ENCODE results near the gene TOR3A.

Gene TOR3A

DNA sequence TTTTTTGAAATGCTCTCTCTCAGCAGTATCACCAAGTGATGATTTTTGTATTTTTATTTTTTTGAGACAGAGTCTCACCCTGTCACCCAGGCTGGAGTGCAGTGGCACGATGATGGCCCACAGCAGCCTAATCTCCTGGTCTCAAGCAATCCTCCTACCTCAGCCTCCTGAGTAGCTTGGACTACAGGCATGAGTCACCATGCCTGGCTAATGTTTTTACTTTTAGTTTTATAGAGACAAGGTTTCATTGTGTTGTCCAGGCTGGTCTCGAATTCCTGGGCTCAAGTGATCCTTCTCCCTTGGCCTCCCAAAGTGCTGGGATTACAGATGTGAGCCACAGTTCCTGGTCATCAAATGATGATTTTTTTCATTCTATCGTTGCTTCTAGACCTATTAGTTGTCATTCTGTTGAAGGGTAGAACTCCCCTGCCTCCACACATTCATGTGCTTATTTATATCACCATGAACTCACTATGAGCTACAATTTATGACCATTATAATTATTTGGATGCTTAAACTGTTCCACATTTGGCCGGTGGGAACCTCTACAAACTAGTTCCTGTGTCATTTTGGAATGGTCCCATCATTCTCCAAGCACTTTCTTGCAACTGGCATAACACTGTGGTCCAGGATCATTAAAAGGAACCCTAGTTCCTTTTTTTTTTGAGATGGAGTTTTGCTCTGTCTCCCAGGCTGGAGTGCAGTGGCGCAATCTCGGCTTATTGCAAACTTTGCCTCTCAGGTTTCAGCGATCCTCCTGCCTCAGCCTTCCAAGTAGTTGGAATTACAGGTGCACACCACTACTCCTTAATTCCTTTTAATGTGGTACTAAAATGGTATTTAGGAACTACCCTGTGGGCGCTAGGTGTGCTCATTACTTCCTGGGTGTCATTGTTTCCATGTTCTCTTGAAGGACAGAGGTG is 20.2 kb upstream of the TOR3A start:
- DNase-seq (ENCODE audit: low read depth in 2 of 2, low spot score in 1 of 2) = no peak

DNA sequence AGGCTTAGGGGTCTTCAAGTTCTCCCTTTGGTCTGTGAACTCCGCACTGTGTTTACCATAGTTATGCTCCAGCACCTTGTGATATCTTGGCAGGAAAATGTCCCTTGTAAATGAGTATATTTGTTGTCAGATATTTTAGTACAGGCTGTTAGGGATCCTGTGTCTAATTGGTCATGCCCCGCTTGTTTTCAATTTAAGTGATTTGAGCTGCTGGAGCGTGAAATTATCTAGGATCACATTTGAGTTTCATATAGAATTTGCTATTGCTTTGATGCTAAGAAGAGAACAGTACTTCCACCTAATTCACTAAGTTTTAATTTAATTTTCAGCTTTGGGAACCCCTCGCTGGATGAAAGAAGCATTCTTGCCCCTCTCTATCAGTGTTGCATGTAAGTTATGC is 15.4 kb upstream of the TOR3A start:
- DNase-seq (ENCODE audit: low read depth in 2 of 2, low spot score in 1 of 2) = no peak

DNA sequence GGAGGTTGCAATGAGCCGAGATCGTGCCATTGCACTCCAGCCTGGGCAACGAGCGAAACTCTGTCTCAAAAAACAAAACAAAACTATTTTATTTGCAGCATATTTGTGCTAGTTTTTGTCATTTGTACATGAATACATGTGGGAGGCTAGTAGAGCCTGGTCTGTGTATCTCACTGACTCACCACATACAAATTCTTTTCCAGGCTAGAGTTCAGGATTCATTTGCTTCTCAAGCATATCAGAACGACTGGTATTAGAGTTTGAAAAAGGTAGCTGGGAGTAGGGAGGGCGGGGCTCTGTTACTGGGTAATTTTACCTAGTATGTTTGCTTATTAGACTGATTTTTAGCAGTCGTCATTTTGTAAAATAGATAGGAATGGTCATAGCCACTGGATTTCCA is 4.5 kb upstream of the TOR3A start:
- no peak for DNase-seq (ENCODE audit: low read depth in 2 of 2, low spot score in 1 of 2)

DNA sequence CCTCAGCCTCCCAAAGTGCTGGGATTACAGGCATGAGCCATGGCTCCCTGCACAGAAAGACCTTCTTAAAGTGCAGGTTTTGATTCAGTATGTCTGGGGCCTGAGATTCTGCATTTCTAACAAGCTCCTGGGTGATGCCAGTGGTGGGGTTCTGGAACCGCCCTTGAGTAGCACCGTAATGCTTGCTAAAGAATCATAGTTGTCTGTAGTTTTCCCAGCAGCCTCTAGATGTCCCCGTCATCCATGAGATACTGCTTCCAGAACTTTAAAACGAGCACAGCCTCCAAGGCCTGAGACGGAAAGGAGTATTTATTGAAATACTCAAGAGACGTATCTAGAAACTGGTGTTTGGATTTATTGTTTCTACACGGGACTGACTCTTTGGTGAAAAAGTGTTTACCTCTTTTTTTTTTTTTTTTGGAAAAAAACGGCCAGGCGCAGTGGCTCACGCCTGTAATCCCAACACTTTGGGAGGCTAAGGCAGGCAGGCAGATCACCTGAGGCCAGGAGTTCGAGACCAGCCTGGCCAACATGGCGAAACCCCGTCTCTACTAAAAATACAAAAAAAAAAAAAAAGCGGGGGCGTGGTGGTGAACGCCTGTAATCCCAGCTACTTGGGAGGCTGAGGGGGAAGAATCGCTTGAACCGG is 2.6 kb upstream of the TOR3A start:
- no peak for DNase-seq (ENCODE audit: low read depth in 2 of 2, low spot score in 1 of 2)

DNA sequence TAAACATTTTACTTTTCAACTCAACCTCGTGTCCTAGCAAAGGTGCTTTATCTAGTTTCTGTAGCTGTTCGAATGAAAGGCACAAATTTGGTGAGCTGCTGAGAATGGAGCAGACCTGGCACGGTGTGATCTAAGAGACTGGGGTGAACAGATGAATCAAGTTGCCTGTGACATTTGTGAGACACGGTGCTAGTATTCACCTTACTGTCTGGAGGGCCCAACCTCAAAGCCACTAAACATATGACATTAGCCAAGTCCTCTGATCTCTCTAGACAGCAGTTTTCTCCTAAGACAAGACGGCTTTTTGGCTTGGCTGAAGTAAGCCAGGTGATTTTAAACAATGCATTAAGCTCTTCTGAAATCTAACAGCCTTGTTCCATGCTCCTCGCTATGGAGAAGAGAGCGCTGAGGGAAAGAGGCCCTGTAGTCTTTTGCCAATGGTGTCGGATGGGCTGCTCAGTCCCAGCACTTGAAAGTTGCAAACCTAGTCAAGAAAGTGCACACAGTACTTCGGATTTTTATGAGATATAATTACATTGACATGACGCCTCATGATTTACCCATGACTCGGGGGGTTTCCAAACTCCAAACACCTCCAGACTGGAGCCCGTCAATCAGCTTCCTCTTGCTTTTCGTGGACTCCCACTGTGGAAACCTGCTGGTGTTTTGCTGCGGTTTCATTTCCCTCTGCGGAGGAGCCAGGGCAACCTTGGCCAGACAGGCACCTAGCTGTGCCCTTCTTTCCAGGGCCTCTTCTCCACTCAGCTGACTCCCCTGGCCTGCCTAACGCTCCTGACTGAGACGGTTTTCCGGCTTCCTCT is 794 bp upstream of the TOR3A start:
- DNase-seq (ENCODE audit: low read depth in 2 of 2, low spot score in 1 of 2) = no peak

DNA sequence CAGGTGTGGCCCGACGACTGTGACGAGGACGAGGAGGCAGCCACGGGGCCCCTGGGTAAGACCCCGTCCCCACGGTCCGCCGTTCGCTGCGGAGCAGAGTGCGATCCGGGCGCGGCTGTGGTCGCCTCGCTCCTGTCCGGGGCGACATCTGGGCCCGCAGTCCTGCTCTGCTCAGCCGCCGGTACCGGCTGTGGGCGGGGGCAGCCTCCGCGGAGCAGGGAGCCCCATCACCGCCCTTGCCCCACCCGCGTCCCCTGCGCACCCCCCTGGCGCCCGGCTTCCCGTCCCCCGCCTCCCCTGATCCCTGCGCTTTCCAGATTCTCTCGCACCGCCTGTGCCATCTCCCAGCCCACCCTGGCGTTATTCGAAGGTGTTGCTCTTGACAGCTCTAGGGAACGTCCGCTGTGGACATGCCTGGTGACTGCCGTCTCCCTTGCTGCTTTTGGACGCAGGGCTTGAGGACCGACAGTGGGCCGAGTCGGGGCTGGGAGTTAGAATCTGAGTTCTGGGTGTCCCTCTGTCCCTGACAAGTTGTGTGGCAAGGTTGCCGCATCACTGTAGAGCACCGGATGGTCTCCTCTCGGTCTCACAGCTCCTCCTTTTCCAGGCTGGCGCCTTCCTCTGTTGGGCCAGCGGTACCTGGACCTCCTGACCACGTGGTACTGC is 596 bp downstream of the TOR3A start:
- no peak for DNase-seq (ENCODE audit: low read depth in 2 of 2, low spot score in 1 of 2)

DNA sequence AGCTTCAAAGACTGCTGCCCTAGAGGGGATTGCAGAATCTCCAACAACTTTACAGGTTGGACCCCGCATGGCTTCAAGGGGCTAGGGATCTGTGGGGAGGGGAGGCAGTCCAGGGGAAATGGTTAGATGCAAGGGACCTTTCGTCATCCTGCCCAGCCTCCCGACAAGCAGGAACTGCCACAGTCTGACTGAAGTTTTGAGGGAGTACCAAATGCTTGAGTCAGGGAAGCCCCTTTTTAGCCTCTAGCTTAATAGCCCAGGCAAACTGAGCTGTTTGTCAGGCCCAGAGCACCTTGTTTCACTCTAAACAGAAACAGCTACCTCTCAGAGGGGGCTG is 1.1 kb downstream of the TOR3A start:
- DNase-seq (ENCODE audit: low read depth in 2 of 2, low spot score in 1 of 2) = no peak

DNA sequence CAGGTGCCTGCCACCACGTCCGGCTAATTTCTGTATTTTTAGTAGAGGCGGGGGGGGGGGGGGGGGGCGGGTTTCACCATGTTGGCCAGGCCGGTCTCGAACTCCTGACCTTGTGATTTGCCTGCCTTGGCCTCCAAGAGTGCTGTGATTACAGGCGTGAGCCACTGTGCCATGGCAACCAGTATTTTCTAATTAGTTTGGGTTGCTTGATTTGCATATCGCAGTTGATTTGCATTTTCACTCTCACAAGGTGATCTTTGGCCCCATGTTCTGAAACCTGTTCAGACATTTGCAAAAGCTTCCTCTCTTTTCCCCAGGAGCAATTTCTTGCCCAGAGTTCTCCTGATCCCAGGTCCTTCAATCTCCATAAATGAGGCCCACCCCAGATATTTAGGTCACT is 1.7 kb downstream of the TOR3A start:
- DNase-seq (ENCODE audit: low read depth in 2 of 2, low spot score in 1 of 2) = no peak

DNA sequence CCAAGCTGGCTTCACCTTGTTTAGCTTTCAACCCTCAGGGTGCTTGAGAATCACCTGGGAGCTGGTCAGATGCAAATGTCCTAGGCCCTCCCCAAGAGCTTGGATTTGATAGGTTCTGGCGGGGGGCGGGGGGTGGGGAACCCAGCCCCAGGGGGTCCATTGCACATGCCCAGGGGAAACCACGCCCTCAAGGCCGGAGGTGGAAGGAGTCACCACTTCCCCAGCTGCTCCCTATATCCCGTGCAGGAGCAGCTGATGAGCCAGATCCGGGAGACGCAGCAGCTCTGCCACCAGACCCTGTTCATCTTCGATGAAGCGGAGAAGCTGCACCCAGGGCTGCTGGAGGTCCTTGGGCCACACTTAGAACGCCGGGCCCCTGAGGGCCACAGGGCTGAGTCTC is 5.8 kb downstream of the TOR3A start:
- DNase-seq (ENCODE audit: low read depth in 2 of 2, low spot score in 1 of 2) = no peak

DNA sequence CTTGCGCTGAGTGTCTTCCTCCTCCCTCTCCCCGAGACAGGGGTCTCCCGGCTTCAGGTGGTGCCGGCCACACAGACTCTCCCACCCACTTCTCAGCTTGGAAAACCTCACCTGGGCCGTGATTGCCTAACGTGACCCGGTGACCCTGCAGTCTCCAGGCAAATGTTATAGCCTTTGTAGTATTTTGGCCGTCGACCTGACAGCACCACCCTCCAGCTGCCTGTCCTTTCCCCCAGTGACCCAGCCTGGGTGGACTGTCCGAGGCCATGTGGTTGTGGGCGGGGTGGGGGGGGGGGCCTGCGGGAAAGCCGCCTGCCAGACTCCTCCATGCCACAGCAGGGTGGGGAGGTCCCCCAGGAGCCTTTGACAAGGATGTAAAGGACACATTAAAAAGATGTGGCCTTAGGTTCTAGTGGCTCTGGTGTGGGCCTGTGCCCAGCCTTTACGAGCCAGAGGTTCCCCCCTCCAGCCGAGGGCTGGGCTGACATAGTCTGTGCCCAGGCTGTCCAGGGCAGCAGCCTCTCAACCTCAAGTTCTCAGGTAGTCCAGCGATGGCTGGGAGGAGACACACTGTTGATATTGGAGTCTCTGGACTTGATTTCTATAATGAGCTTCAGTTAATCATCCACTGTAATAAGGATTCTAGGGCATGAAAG is 8.1 kb downstream of the TOR3A start:
- no peak for DNase-seq (ENCODE audit: low read depth in 2 of 2, low spot score in 1 of 2)

DNA sequence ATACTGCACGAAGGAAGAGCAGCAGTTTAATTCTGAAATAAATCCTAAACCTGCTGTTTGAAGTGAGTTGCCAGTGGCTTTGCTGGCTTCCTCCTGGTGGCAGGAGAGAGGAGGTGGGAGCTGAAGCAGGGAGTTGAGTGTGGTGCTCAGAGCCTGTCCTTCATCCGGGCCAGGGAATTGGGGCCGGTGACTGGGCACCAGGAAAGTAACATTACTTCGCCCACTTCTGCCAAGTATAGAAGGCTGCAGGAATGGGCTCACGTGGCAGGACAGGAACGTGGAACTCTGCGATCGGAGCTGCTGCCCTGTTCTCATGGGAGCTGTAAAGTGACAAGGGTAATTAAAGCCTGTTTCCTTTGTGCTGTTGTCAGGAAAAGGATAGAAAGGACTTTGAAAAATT is 8.7 kb downstream of the TOR3A start:
- DNase-seq (ENCODE audit: low read depth in 2 of 2, low spot score in 1 of 2) = no peak

DNA sequence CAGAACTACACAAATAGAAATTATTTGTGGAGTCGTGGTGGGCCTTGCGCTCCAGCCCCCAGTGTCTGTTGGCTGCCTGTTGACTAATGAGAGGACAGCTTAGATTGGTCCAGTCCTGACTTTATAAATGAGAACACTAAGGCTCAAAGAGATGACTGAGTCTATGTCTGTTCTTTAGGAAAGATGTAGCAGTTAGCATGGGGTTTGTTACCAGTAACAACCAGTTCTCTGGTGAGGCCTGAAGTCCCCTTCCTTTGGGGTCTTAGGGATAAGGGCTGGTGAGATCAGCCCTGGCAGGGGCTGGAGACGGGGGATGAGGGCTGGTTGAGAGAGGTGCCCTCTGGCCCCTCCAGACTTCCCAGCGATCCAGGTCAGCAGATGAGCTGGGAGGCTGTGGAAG is 9.1 kb downstream of the TOR3A start:
- no peak for DNase-seq (ENCODE audit: low read depth in 2 of 2, low spot score in 1 of 2)

DNA sequence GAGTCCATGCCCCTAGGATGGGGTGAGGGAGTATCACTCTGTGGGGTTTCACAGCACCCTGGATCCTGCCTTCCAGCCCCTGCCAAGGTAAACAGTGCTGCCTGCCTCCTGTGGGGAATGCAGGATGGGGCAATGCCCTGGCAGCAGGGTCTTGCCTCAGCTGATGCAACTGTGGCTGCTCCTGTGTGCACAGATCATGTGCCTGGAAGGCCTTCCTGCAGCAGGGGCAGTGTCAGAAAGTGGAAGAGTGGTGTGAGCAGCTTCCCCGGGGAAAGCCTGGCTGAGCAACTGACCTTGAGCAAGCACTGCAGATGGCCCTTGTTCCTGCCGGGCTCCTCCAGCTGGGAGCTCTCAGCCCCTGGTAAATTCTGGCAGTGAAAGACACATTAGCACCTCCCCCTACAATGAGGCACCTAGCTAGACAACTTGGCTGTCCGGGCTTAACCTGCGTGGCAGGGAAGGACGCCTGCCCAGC is 9.9 kb downstream of the TOR3A start:
- DNase-seq (ENCODE audit: low read depth in 2 of 2, low spot score in 1 of 2) = no peak

DNA sequence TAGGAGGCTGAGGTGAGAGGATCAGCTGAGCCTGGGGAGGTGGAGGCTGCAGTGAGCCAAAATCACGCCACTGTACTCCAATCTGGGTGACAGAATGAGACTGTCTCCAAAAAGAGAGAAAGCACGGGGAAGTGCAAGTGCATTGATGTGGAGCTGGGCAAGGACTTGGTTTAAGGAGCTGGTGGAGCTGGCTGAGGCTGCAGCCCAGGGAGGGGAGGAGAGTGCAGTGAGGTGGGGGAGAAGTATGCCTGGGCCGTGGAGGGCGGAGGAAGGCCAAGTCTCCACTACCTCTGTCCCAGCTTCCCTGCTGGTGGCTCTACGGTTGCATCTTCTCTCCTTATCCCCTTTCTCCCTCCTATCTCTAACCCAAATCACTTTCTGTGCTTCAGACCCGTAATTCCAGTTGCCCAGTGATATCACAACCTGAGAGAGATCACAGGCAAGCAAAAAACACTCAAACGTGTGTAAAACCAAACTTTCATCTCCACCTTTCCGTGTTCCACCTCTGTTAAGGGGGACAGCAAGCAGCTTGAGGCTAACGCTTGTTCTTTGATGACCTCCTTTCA is 11.1 kb downstream of the TOR3A start:
- no peak for DNase-seq (ENCODE audit: low read depth in 2 of 2, low spot score in 1 of 2)

DNA sequence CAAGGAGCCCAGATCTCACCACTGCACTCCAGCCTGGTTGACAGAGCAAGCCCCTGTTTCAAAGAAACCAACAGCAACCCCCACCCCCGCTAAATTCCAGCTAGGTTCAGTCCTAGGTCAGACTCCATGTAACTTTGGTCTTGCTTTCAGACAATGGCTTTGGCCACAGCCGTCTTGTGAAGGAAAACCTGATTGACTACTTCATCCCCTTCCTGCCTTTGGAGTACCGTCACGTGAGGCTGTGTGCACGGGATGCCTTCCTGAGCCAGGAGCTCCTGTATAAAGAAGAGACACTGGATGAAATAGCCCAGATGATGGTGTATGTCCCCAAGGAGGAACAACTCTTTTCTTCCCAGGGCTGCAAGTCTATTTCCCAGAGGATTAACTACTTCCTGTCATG is 12.9 kb downstream of the TOR3A start:
- DNase-seq (ENCODE audit: low read depth in 2 of 2, low spot score in 1 of 2) = no peak

DNA sequence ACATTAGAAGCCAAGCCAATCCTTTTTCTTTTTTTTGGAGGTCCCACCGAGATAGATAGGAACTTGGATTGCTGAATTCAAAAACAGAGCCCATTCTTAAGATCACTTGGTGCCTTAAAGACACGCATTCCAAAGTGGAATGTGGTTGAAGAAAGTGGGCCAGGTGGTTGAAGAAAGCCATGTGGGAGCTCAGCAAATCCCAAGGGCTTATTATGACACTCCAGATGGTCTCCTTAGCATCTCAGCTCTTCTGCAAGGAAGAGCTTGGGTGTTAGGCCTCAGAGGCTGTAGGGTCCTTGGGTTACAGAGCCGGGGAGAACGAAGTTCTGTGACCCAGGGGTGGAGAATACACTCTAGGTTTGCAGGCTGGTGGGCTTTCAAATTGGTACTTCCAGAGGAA is 13.5 kb downstream of the TOR3A start:
- no peak for DNase-seq (ENCODE audit: low read depth in 2 of 2, low spot score in 1 of 2)

DNA sequence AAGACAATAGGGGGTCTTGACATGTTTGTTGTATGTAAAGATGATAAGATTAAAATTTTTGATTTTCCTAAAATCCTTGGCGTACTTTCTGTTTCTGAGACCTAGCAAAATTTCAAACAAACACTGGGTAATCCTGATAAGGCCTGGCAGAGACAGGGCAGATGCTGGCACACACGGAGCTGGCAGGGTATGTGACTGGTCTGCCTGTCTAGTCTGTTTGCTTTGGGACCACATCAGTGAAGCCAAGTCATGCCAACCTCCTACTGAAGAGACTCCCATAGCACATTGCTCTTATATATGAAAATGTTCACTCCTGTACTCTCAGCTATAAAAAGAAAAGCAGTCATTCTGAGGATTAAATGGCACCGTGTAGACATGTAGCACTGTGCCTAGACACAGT is 14.1 kb downstream of the TOR3A start:
- DNase-seq (ENCODE audit: low read depth in 2 of 2, low spot score in 1 of 2) = no peak

DNA sequence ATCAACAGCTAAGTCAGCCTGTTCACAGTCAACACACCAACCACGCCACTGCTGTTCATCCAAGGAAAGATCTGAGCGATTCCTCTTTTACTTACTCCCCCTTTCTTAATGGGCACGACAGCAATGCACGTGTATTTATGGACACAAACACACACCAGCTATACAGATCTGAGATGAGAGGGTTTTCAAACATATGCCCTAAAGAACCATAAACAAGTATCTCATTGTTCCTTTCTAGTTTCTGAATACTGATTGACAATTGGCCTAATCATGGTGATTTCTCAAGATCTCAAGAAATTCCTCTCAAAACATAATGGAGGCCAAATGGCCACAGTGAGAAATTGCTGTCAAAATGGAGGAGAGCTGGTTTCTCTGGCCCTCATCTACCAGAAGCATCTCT is 18.0 kb downstream of the TOR3A start:
- no peak for DNase-seq (ENCODE audit: low read depth in 2 of 2, low spot score in 1 of 2)

DNA sequence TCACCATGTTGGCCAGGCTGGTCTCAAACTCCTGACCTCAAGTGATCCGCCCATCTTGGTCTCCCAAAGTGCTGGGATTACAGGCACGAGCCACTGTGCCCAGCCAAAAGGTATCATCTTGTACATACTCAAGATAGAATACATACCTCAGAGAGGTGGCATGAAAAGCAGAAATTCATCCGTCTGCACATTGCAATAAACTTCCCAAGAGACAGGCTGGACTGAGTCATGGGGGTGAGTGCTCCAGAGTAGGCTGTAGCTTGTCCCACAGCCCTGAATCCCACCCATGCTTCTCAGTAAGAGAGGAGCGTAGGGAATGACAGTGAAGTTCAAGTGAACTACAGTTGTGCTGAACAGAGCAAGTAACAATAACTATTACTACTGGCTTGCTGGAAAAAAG is 19.7 kb downstream of the TOR3A start:
- DNase-seq (ENCODE audit: low read depth in 2 of 2, low spot score in 1 of 2) = no peak

DNA sequence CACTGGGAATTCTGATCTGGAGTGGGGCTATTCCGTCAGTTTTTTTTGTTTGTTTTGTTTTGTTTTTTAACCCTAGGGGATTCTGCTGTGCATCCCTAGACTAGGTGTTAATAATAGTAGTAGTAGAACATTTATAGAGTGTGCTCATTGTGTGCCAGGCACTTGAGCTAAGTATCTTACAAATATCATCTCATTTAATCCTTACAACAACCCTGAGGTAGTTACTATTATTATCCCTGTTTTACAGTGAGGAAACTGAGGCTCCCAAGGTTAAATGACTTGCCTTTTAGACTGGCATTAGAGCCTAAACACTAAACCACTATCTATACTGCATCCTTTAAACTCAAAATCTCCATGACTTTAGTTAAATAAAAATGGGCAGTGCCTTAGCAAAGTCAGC is 22.1 kb downstream of the TOR3A start:
- no peak for DNase-seq (ENCODE audit: low read depth in 2 of 2, low spot score in 1 of 2)

Measured in stimulated activated CD8-positive, alpha-beta memory T cell treated with anti-CD3 and anti-CD28 coated beads, Interleukin-4, amount 100 ng/mL, for 1 hour (primary cell).